Kidney (tissue), 14 donors: Measurements from ENCODE around the gene SFT2D3. TPM values are rescaled to one million over a fixed set of nuclear protein-coding genes. Genes with fewer than 3 reads are reported as not detected.

ENCODE experiments used
- DNase-seq, 5 donors: peaks; one replicate each; pipeline ENCODE4 v3.0.0-alpha.2; 2013 to 2020
- FAIRE-seq: peaks from 2 replicates; lab custom pipeline; 2012; peaks lifted over from hg19 to GRCh38; lab: Jason Lieb, UNC
- H3K27ac ChIP-seq, 2 donors: one replicate each; pipeline ENCODE4 v1.7.0; 2013; ENCODE audit warnings: low read depth in 2 of 2, low read length in 2 of 2, inconsistent platforms in 1 of 2
- H3K27me3 ChIP-seq: one replicate; pipeline ENCODE4 v1.7.1; 2013; ENCODE audit warnings: low read length, inconsistent platforms; ENCODE audit not compliant: control insufficient read depth, insufficient read depth
- H3K36me3 ChIP-seq, 3 donors: one replicate each; pipeline versions ENCODE4 v1.7.0 to v1.7.1; 2013; ENCODE audit warnings: low read length in 3 of 3, control low read depth in 1 of 3, inconsistent platforms in 1 of 3; ENCODE audit not compliant: insufficient read depth in 3 of 3, control insufficient read depth in 2 of 3
- H3K4me1 ChIP-seq, 3 donors: one replicate each; pipeline versions ENCODE4 v1.7.0 to v1.7.1; 2013; ENCODE audit warnings: low read length in 3 of 3, inconsistent platforms in 1 of 3, low read depth in 1 of 3; ENCODE audit not compliant: control insufficient read depth in 2 of 3, insufficient read depth in 2 of 3
- H3K4me3 ChIP-seq, 3 donors: one replicate each; pipeline versions ENCODE4 v1.7.0 to v1.8.1; 2013; ENCODE audit warnings: low read length in 3 of 3, control low read depth in 1 of 3, inconsistent platforms in 1 of 3
- H3K9ac ChIP-seq, 3 donors: one replicate each; pipeline versions ENCODE4 v1.7.0 to v1.7.1; 2013; ENCODE audit warnings: low read length in 3 of 3, control low read depth in 1 of 3, inconsistent platforms in 1 of 3
- H3K9me3 ChIP-seq, 3 donors: one replicate each; pipeline versions ENCODE4 v1.7.0 to v1.7.1; 2013; ENCODE audit warnings: low read length in 3 of 3, control low read depth in 1 of 3, inconsistent platforms in 1 of 3; ENCODE audit not compliant: control insufficient read depth in 2 of 3, insufficient read depth in 1 of 3
- CTCF ChIP-seq: IDR thresholded peaks from 3 replicates; pipeline ENCODE4 v1.5.1; 2012; ENCODE audit warnings: mild to moderate bottlenecking, moderate library complexity, borderline replicate concordance; ENCODE audit not compliant: insufficient read depth; ENCODE audit errors: extremely low read depth
- intact Hi-C: fragments of 100-400 bp; cut with DNase I; formaldehyde crosslinking; loops from one replicate; pipeline ENCODE4 v1.11.1; 2022
- polyA plus RNA-seq: library from polyadenylated mRNA; stranded (reverse); fragments of 350-450 nt; fragmentation: Illumina TruSeq; extraction: RNeasy Lipid Tissue Mini Kit (QIAGEN cat#74804); gene quantifications from one replicate; pipeline ENCODE4 v1.2.3, GENCODE V29; 2014; ENCODE audit warnings: low read depth, low replicate concordance; ENCODE audit not compliant: insufficient read depth
- total RNA-seq: library from RNA; stranded (reverse); fragmentation: NEBNext Ultra II Directional; extraction: Animal tissue kit (Norgen Biotek cat#: 25700); gene quantifications from one replicate; pipeline ENCODE4 v1.2.1, GENCODE V29; 2021
- donor health status: control.
- donor health status: control.
- donor health status: control.
- donor health status: control.
- donor health status: control.
- donor health status: DM: yes; HTN: yes; CAD: no.
- donor health status: Normal renal cell carcinoma (clear cell type).

The SFT2D3 gene
- total and polyA plus RNA-seq, 2 donors from 2014 or later: 5.1 to 9.3 TPM

DNA sequence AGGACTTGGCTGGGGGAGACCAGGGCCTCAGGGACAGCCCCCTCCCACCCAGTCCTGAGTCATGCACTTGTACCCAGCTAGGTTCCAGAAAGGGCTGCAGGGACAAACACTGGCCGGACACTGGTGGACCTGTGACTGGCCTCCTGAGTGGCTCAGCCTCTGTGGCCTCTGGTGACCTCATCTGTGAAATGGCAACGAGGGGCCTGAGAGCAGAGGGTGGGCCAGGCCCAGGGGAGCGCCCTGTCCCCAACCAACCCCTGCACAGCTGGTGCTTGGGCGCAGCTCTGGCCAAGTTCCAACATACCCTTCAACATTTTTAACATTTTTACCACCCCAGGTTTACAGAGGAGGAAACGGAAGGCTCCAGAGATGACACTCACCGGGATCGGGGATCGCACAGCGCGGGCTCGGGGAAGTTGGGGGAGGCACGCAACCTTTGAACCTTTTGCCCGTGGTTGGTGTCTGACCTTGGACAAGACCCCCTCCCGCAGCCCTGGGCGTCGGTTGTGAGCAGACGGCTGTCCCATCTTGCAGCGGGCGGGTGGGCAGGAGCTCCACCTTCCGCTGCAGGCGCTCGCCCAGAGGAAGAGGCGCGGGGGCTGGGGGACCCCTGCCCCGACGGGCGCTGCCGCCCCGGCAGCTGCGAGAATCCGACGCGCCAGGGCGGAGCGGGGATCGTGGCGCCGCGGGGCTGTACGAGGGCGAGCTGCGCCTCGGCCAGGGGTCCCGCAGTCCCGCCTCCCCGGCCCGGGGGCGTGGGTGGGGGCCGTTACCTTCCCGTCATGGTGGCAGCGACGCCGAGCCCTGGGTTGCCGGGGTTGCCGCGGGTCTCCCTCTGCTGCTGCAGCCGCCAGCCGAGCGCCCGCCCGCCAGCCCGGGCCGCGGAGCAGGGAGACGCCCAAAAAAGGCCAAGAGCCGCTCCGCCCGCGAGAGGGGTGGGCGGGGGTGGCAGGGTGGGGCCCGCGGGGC lies 26.8 kb upstream of the SFT2D3 start:
- no peak for FAIRE-seq
- H3K36me3 ChIP-seq: no peaks in the 10 kb centered on the region
- H3K27me3 ChIP-seq: peaks cover 5% of the 10 kb centered on the region
- peaks cover 0 to 18% (median 0%) of the 10 kb centered on the region in 3 donors for H3K4me1 ChIP-seq
- DNase-seq: peak in 4 of 5 donors; percentile 43 to 84 (median 56)
- peak overlapping the region in 2 of 3 donors; percentile 32 to 34 for H3K9ac ChIP-seq
- peak overlapping the region in 1 of 2 donors; percentile 37 for H3K27ac ChIP-seq
- intact Hi-C loops: no loop called here
- H3K4me3 ChIP-seq: peak overlapping the region in 2 of 3 donors; percentile 55 to 58
- no peak for TF ChIP-seq CTCF
- H3K9me3 ChIP-seq: no peaks in the 10 kb centered on the region

DNA sequence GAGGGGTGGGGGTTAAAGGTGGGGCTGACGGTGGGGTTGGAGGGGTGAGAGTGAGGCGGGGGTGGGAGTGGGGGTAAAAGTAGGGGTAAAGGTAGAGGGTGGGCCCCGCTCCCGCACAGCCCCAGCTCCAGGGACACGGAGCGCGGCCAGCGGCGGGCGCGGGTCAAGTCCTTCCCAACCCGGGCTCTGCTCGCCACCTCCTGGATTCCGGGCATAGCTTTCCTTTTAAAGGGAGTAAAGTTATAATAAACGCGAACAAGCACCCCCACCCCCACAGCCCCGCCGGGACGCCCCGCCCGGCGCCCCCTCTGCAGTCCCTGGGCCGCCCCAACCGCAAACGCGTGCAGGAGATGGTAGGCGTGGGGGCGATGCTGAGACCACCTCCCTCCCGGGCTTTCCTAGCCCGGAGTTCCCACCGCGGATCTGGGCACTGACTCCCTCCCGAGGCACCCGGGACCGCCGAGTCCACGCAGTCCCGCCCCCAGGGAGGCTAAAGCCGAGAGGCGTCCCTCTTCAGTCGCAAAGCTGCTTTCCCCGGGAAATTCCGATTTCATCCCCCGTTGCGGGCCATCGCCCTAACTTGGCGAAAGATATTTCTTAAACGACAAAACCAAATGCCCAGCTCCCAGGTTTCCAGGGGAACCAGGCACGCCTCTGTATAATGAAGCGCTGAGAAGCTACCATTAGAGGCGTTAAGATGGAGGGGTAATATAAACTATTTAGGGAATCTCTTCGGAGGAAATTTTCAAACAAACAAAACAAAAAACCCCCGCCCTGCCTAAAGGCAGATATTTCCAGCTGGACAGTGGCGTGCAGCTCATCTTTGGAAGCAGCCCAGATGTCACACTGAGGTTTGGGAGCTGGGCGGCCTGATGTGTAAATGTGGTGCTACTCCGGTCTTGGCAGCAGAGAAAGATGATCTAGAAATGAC lies 25.7 kb upstream of the SFT2D3 start, which contains the start of gene LIMS2:
LIMS2 (minus strand) TSS at position 200 of the 931 bp plus-strand sequence. CDS start 506 bp downstream, outside the sequence.
- TF ChIP-seq CTCF: peak; percentile 4
- Histone ChIP-seq H3K27ac (peak within 1 kb of the TSS in 1 of 2 donors; percentile 37), H3K9me3 (no peaks in the 10 kb centered on the region), H3K4me1 (peaks cover 0 to 21% (median 0%) of the 10 kb centered on the region in 3 donors), H3K9ac (peak within 1 kb of the TSS in 2 of 3 donors; percentile 32 to 34), H3K4me3 (peak within 1 kb of the TSS; percentile 33 to 61 (median 56)), H3K36me3 (no peaks in the 10 kb centered on the region), H3K27me3 (peaks cover 5% of the 10 kb centered on the region)
- intact Hi-C loops: no loop called here
- DNase-seq: peak in 4 of 5 donors; percentile 46 to 81 (median 70)
- FAIRE-seq: no peak

DNA sequence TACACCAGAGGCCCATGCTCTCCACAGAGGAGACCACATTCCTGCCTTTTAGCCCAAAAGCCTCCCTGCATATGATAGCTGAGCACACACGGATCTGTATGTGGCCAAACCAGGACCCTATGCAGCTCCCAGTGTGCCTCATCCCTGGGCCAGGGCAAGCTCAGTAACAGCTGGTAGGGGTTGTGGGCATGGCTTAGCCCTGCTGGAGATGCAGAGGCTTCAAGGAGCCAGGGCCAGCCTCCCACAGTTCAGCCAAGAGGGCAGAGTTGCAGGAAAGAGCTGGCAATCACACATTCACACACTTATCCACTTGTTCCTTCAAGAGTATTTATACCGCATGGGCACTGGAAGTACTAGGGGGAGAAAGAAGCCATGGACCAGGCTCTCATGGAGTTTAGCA lies 24.4 kb upstream of the SFT2D3 start:
- H3K9me3 ChIP-seq: no peaks in the 10 kb centered on the region
- H3K4me1 ChIP-seq: peaks cover 0 to 20% (median 0%) of the 10 kb centered on the region in 3 donors
- no peaks in the 10 kb centered on the region for H3K36me3 ChIP-seq
- no peak for FAIRE-seq
- intact Hi-C loops: no loop called here
- H3K4me3 ChIP-seq: no peak overlapping the region
- H3K27me3 ChIP-seq: peaks cover 5% of the 10 kb centered on the region
- no peak overlapping the region for H3K27ac ChIP-seq
- DNase-seq: no peak
- no peak overlapping the region for H3K9ac ChIP-seq
- no peak for TF ChIP-seq CTCF
